HG03457 (cell line): ENCODE results near the gene FAAH.

Experiments used
- ATAC-seq: cut with Tn5 transposase; IDR thresholded peaks from one replicate; pipeline ENCODE4 v1.9.1; 2021; ENCODE audit warnings: moderate number of reproducible peaks; ENCODE audit not compliant: unreplicated experiment

The FAAH gene

DNA sequence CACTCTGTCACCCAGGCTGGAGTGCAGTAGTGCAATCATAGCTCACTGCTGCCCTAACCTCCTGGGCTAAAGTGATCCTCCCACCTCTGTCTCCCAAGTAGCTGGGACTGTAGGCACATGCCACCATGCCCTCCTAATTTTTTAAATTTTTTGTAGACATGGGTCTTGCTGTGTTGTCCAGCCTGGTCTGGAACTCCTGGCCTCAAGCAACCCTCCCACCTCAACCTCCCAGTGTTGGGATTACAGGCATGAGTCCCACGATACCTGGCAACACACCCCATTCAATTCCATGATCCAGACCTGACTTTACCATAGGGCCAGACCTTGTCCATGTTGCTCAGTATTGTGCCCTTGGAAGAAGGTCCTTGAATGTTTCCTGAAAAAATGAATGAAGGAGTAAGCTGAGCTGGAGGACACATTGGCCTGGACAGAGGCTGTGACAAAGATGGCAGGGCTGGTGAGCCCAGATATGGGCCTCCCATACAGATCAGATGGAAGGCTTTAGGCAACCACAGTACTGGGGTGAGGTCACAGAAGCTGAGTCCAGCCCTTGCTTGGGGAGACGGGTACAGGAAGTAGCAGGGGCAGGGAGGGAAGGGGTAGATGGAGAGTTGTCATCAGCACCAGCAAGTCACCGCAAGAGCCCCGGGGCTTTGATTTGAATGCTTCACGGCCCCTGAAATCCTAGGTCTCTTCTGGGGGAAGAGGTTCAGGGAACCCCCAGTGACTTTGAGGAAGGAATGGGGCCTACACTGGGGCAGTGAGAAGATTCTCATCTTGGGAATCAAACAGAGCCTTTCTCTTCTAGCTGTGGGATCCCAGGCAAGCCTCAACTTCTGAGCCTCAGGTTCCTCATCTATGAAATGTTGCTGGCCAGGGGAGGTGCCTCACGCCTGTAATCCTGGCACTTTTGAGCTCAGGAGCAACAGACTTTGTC lies 55.4 kb downstream of the FAAH start:
- ATAC-seq = no peak

DNA sequence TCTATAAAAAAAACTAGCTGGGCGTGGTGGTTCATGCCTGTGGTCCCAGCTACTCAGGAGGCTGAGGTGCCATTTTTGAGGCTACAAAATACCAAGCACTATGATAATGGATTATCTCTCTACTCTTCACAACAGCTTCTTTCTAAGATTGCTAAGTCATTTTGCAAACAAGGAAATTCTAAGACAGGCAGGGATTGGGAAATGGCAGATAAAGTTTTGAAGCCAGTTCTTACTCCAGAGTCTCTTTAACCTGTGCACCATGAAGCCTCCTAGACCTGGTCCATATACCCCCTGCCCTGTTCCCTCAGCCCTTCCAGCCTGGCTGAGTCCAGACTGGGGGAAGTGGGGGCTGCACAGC lies 56.0 kb downstream of the FAAH start:
- ATAC-seq = no peak

DNA sequence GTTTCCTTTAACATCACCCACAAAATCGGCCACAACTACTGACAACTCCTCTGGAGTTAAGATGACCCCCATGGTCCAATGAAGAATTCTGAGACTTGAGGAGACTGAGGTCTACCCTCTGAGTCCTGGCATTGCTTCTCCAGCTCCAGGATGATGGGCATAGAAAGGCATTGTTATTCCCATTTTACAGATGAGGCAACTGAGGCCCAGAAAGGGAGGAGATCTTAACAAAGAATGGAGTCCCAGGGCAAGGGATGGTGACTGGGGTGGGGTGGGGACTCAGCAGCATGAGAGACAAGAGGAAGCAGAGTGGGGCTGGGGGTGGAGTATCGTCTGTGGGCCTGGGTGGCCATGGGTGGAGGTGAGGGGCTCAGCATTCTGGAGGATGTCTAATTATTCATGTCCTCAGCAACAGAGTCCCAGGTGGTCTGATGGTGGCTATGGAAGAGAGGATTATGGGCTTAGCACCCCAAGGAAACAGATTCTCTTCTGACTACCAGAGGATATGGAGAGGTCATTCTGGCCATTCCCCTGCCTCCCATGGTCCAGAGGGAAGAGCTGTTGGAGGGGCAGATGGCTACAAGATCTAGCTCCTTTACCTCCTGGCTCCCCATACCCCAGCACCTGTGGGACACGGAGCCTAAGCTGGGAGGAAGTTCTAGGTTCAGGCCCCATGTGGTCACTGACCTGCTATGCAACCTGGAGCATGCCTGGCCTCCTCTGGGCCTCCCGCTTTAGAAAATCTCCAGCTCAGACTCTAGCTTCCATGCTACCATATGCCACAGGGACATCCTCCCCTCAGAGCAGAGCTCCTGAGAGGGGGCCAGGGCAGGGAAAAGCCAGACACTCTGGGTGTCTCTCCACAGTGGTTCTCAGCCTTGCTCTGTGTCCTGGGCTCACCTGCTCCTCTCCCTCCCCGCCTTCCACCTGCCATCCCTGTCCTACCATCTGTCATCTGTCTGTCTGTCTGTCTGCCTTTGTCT lies 58.1 kb downstream of the FAAH start:
- no peak for ATAC-seq

DNA sequence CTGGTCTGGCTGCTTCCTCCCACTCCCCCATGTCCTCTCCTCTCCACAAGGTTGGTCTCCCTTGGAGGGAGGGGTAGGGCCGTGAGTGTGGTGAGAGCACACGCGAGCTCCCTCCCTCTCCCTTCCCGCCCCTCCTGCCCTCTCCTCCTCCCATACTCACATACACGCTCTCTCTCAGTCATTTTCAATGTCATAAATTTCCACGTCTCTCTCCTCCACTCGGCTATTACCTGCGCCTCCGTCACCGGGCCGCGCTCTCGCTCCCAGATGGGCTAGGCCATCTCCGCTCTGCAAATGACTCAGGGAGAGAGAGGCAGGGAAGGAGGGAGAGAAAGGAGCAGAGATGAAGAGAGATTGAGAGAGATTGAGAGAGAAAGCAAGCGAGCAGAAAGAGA lies 58.8 kb downstream of the FAAH start:
- no peak for ATAC-seq

DNA sequence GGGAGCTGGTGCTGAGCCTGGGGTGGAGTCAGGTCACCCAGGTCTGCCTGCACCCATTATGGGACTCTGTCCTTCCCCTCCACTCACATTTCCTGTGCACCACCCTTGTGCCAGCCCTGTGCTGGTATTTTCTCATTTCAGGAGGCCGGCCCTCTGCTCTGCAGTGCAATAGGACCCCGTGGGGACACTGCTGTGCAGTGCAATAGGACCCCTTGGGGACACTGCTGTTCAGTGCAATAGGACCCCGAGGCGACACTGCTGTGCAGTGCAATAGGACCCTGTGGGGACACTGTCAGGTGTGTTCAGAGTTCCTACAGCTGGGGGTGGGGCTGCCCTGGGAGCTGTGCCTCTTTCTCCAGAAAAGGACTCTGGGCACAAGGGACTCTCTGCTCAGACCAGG lies 59.3 kb downstream of the FAAH start:
- ATAC-seq = no peak

DNA sequence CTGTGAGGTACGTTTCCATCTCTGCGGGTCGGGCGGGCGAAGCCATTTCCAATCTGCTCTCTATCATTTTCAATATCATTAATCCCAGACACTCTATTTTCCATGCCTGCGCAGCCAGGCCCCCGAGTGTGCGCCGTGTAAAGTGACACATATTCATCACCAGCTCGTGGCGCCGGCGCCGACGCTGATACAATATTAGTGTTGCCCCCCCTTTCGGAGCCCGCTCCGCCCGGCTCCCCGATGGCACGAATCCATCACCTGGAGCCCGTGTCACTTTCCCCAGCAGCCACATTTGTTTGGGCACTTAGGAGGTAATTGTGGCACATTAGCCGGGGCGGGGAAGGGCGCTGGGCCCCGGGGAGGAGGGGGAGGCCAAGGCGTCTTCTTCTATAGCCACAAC lies 61.8 kb downstream of the FAAH start:
- ATAC-seq = no peak

DNA sequence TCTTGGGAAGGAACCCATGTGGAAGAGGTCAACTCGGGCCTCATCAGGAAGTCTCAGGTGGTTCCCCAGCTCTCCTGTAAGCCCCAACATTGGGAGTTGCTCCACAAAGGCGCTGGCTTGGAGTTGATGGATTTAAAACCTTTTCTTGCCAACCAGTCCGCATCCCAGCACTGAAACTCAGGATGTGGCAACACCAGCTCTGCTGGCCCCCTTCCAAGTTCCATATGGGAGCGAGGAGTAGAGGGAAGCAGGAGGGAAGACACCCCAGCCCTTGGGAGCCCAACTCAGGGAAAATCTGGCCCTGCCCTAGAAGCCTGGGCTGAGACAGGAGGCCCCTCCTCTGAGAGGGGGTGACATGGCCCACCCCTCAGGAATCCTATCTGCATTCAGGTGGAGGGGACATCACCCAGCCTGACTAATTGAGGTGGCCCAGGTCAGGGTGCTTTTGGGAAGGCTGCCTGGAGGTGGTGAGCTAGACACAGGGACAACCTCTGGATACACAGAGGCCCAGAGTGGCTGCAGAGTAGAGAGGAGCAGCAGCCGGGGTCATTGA lies 62.4 kb downstream of the FAAH start:
- ATAC-seq = no peak

DNA sequence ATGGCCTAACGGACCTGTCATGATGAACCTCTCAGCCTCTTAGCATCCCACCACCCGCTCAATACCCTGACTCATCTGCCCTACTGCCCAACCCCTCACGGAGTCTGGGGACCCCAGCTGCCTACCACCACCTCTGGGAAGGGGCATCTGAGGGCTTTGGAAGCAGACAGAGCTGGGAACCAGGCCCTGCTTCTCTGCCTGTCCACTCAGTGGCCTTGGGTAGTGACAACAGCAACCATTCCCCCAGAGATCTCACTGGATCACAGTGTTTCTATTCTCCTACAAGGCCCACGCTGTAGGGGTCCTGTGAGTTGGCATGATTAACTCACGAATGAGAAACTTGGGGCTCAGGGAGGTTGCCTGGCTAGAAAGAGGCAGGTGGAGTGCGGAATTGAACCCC lies 63.1 kb downstream of the FAAH start:
- no peak for ATAC-seq

DNA sequence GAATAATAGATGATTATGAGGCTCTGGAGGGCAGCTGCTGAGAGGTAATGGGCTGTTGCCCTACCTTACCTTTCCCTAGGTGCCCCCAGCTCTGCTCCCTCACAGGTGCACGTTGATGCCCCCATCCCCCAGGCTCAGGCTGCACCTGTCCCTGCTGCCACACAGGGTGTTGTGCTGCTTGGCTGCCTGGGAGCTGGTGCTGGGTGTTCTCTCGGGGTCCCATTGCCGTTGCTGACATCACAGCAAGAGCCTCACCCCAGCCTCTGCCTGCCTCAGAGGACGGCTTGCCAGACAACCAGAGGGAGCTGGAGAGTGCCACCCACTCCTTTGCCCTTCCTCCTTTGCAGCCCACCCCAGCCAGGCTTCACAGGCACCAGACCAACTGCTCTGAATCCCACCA lies 64.1 kb downstream of the FAAH start:
- ATAC-seq = no peak

DNA sequence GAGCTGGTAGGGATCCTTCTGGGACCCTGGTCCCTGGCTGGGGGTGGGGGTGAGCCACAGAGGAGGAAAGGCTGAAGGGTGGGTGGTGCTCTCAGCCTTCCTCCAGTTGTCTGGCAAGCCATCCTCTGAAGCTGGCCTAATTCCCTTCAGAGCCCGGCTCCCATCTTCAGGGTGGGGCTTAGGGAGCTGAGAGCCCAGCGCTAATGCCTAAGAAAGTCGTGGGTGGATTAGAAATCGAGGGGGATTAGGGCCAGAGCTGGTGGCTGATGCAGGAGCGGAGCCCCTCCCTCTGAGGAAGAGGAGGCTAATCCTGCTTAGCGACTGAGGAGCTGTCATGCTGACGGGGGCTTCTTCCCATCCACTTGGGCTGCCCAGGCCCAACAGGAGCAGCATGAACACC lies 64.7 kb downstream of the FAAH start:
- no peak for ATAC-seq

DNA sequence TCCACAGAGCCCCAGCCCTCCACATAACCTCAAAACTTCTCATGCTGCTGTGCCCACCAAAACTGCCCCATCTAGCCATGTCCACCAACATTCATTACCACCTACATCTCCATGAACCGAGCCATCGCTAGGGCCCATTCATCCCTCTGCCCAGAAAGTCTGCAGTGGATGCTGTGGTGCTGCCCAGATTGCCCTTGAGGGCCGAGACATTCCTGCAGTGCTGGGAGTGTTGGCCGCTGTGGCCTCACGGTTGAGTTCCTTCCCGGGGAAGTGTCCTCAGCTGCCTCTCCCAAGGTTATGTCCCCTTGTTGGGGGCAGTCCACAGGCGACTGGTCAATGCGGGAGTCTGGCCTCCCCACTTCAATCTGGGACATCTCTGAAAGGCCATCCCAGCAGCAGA lies 65.2 kb downstream of the FAAH start:
- no peak for ATAC-seq

DNA sequence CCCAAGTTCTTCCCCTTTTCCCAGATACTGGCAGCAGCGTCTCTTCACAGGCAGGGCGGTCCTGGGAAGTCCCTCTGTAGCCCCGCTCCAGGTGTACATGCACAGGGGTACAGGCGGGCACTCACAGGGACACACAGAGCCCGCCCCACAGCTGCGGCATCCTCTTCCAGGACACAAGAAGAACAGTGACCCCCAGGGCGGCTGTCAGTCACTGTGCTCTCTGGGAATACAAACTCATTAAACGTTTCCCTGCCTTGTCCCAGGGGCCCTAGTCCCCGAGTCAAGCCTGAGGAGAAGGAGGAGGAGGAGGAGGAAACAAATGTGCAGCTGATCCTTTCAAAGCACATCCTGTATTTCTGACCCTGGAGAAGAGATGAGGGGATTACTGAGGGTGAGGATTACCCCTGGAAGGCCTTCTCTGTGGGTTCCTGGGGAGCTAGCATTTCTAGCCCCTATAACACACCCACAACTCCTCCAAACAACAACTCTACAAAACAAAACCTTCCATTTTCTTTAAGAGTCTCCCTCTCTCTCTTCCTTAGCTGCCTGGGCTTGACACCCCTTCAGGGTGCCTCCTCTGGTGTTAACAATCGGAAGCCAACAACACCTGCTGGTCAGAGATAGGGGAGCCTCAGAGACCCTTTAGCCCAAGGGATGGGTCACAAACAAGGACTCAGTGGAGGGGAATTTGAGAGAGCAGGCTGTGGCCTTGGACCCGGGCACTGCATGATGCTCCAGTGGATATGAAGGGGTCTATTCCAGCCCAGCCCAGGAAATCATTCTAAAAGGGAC lies 67.1 kb downstream of the FAAH start:
- ATAC-seq = no peak

DNA sequence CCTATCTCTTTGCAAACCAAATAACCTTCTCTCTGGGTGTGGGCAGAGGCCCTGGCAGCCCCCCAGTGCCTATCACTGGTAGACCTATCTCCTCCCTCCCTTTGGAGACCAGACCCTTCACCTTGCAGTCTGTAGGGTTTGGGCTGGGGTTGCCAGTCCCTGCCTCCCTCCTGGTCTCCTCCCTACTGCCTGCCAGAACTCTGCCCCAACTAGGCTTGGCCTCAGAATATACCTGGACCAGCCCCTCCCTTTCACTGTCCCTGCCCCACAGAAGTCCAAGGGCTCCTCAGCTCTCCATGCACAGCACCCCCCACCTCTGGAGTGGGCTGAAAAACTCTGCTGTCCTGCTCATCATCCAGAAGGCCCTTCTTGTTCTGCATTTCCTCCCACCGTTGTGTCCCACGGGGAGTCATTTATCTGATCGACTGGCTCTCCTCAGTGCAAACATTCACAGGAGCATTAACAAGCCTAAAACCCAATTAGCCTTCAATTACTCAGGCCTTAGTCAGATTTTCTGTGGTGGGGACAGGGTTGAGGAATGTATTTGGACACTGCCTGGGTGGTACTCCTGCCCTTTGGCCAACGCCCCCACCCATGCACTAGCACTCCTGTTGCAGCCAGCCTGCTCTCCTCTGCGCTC lies 67.8 kb downstream of the FAAH start:
- ATAC-seq = no peak
